HG03196 (cell line): ENCODE measurements around the gene THADA.

ENCODE experiments used
- ATAC-seq: cut with Tn5 transposase; IDR thresholded peaks from one replicate; pipeline ENCODE4 v1.9.1; 2021; ENCODE audit not compliant: unreplicated experiment

THADA gene

GRCh38 chr2:43363120-43363519, 232.7 kb downstream of the THADA start:
- ATAC-seq = no peak

GRCh38 chr2:43361286-43361685, 234.6 kb downstream of the THADA start:
- no peak for ATAC-seq

- ATAC-seq = no peak
Observed at GRCh38 chr2:43360137-43360536, 235.7 kb downstream of the THADA start.

DNA sequence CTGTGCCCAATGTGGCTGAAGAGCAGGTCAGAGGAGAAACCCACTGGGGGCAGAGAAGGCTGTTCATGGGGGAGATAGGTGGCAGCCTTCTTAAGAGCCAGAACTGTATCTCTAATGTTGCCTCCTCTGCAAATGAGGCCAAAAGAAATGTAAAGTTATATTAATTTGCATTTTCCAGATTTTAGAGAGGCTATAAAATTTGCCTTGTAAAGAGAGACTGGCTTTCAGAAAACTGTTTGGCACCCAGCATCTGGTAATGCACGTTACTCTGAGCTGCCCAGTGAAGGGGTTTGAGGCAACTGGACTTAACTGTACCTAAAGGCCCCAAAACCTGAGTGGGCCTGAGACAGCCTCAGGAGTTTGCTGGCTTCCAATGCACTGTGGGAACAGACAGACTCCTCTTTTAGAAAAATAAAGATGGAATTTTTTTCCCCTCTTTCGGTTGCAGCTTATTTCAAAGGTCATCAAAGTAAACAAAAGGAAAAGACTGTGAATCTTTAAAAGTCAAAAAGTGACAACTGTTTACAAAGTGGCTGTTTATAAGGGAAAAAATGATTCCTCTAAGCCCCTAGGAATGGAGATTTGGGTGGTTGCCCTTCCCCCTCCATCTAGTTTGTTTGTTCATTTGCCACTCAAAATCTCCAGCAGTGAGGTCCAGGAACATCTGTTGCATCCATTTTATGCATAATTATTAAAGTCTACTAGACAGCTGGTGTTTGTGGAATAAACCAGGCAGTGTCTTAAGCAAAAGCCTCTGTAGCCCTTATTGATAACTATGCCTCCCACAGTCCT, 237.2 kb downstream of the THADA start:
- no peak for ATAC-seq

GRCh38 chr2:43356774-43357173, 239.1 kb downstream of the THADA start:
- ATAC-seq = no peak

- ATAC-seq = no peak
Observed at GRCh38 chr2:43355399-43355798, 240.4 kb downstream of the THADA start.

DNA sequence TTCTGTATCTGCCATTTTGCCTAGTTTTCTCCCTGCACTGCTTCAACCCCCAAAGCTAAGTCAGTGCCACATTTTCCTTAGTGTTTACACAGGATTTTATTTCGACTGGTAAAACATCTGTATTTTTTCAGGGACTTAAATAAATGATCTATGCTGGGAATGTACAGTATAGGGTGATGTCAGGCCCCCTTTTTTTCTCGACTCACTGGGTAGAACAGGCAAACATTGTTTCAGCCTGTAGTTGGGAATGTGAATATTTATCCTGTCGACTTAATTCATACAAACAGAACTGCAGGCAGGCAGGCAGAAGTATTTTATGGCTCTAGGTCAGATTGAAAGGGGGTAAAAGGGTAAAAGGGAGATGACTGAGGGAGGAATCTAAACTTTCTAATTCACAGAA, 245.9 kb downstream of the THADA start:
- no peak for ATAC-seq

- no peak for ATAC-seq
Observed at GRCh38 chr2:43348908-43349661, 246.8 kb downstream of the THADA start.

DNA sequence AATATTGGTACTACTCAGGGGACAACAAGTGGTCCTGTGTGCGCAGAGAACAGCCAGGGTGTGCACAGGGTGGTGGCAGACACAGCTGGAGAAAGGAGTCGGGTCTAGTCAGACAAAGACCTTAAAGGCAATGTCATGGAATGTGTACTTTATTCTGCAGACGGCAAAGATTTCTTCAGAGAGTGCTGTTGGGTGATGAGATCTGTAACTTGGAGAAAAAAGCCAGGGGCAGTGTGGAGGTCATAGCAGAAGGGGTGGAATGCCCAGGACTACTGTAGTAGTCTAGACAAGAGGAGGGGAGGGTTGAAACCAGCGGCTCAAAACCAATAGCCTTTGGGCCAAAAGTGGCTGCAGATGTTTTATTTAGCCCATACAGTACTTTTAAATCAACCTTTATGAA, 248.1 kb downstream of the THADA start:
- ATAC-seq = no peak

GRCh38 chr2:43346602-43347567, 249.0 kb downstream of the THADA start:
- no peak for ATAC-seq

DNA sequence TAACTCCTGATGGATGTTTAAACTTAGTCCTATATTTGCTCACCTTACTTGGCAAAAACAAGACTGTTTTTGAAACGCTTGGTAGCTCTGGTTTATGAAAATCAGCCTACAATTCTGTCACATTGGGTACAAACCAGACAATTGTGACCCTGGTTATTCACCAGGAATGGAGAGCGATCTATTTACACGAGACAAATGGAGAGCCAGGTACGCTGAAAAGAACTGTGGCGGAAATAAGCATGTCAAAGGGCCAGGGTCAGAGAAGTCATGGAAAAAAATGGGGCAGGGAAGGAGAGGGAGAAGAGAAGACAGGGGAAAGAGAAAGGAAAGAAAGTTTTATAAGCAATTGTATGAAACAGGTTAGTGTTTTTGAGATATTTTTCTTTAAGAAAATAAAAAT, 250.0 kb downstream of the THADA start:
- ATAC-seq = no peak

- ATAC-seq = no peak
Observed at GRCh38 chr2:43345391-43345813, 250.4 kb downstream of the THADA start.

GRCh38 chr2:43344868-43345373, 250.9 kb downstream of the THADA start:
- ATAC-seq = no peak

DNA sequence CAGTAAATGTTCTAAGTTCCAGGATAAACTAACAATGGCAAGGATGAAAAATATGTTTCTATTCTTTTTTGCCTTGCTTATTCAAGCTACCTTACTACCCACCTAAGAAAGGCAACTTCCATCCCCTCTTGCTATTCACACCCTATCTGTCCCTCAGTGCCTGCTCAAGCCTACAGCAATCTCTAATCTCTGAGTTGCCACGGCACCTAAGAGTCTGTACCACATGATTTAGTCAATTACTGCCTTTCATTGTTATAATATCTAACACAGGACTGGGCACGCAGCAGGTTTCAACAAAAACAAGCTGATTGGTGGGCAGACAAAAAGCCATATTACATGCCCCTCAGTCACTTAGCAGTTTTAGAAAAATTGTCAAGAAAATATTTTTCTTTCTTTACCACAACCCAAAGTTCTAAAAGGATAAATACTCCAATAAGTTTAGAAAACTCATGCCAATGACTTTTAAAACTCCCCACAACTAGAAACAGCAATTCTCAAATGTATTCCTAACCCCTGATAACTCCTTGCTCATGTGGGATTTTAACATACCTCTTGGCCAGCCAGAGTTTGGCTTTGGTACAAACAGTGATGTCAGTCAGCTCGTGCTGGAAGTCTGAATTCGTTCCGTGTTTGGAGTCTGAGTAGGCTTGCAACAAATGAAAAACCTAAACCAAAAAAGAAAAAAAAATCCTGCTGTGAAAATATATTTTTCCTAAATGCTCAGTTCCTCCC, 252.1 kb downstream of the THADA start:
- no peak for ATAC-seq

DNA sequence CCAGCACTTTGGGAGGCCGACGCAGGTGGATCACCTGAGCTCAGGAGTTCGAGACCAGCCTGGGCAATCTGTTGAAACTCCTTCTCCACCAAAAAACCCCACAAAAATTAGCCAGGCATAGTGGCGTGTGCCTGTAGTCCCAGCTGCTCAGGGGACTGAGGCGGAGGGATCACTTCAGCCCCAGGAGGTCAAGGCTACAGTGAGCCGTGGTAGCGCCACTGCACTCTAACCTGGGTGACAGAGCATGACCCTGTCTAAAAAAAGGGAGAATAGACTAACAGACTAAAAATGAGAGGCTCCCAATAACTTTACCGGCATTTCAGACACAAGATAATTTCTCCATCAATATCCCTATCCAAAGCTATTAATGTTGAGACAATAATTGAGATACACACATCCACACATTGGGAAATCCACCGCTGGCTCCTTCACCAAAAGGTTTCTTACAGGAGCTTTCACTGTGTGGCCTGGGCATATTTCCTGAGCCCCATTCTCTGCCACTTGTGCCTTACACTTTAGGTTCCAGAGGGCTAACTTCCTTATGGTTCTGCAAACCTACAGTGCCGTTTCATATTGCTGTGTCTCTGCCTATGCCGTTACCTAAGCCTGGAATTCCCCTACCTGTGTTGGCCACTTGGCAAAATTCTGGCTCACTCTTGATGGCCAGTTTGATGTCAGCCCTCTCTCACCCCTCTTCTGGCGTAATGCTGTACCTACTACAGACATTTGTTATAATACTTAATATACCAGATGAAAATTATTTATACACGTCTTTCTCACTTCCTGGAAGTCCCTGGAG, 253.7 kb downstream of the THADA start:
- no peak for ATAC-seq

DNA sequence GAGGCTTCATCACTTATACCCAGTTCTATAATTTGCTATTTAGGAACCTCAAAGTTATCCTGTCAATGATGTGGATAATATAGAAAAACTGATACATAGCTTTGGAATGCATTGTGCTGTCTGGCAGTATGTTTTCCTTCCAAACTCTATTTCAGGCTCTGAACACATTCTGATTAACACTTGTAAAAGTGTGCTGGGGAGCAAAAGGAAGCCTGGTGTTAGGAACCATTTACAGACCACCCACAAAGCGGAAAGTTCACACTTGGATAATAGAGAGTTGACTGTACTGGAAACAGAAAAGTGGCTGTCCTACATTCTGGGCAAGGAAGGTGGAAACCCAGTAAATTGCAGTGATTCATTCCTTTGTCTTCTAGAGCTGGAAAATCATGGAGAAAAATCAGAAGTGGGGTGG, 254.9 kb downstream of the THADA start:
- no peak for ATAC-seq

- ATAC-seq = no peak
Observed at GRCh38 chr2:43340066-43340465, 255.8 kb downstream of the THADA start.

DNA sequence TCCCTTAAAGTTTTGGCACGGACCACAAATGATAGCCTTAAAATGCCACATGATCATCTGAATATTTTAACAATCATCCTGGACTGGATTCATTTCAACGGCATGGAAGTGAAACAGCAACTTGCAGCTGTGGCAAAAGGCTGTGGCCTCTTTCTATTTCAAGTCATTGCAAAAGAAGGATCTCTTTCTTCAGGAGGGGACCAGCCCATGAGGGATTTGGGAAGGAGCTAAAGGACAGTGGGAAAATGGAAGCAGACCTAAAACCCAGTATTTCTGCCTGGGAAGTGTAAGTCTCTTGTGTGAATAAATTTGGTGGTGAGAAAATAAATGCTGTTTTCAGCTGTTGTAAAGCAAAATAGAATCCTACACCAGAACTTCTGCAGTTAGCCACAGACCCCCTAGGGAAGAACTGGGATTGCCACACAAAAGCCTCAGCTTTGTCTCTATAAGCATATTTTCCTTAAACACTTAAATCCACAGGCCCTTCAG, 262.1 kb downstream of the THADA start:
- ATAC-seq = no peak

DNA sequence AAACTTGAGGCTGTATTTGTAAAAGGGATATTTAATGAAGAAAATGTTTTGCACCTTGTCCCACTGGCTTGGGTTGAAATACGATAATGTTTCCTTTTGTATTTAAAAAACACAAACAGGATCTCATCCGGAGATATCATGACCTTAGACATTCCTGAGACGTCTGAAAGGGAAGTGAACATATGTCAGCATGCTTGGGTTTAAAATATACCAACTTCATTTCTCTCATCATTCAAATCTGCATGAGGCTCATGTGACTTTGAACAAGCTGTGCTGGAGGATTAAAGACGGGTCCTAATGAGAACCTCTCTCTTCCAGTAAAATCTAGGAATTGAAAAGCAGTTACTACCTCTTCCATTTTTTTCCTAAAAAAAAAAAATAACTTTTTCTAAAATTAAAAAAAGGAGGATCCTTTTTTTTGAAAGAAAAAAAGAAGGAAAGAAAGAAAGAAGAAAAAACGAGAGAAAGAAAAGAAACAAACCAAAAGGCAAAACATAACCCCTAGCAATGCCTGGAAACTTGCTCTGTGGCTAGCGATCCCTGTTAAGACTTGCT, 262.7 kb downstream of the THADA start:
- no peak for ATAC-seq
